A549 treated with RU486 at 1 μM for 4 hours (cell line): ENCODE results near the gene MAMDC2. TPM values are rescaled to one million over a fixed set of nuclear protein-coding genes. Genes with fewer than 3 reads are reported as not detected.

ENCODE experiments used
- total RNA-seq: library from RNA; stranded (reverse); fragments of 200-300 nt; extraction: Qiagen RNA extraction; gene quantifications from 5 replicates; pipeline ENCODE4 v1.2.3, GENCODE V29; 2022; ENCODE audit warnings: low read depth

MAMDC2 gene, protein sequence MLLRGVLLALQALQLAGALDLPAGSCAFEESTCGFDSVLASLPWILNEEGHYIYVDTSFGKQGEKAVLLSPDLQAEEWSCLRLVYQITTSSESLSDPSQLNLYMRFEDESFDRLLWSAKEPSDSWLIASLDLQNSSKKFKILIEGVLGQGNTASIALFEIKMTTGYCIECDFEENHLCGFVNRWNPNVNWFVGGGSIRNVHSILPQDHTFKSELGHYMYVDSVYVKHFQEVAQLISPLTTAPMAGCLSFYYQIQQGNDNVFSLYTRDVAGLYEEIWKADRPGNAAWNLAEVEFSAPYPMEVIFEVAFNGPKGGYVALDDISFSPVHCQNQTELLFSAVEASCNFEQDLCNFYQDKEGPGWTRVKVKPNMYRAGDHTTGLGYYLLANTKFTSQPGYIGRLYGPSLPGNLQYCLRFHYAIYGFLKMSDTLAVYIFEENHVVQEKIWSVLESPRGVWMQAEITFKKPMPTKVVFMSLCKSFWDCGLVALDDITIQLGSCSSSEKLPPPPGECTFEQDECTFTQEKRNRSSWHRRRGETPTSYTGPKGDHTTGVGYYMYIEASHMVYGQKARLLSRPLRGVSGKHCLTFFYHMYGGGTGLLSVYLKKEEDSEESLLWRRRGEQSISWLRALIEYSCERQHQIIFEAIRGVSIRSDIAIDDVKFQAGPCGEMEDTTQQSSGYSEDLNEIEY
- 0.21 to 0.65 TPM (median 0.36 TPM) in 5 replicates for total RNA-seq

GRCh38 chr9:70043689-70044489 is at the start of gene MAMDC2:
TSS of gene MAMDC2 (plus strand) at chr9:70043848. CDS start at chr9:70044198, 350 bp downstream.

GRCh38 chr9:70258692-70259511 is 215.3 kb downstream of the MAMDC2 start, which contains the start of gene SMC5:
TSS of gene SMC5 (plus strand) at chr9:70258978. CDS start at chr9:70259079, 101 bp downstream.

Other genes with a start within 250 kb of the MAMDC2 start
- gene CFAP95, start 223.0 kb upstream of the MAMDC2 start, total RNA-seq: not detected in 5 replicates
- 6.2 to 18.9 TPM (median 14.4 TPM) in 5 replicates for gene SMC5, start 215.1 kb downstream of the MAMDC2 start, total RNA-seq